ENCODE data around the gene POLA2. TPM values are rescaled to one million over a fixed set of nuclear protein-coding genes. Genes with fewer than 3 reads are reported as not detected.

Gene POLA2
- total and polyA plus RNA-seq, 2 donors (not counting 3 experiments of a cell fraction or from before 2014, with no cell fraction given): 24.0 to 30.0 TPM

DNA sequence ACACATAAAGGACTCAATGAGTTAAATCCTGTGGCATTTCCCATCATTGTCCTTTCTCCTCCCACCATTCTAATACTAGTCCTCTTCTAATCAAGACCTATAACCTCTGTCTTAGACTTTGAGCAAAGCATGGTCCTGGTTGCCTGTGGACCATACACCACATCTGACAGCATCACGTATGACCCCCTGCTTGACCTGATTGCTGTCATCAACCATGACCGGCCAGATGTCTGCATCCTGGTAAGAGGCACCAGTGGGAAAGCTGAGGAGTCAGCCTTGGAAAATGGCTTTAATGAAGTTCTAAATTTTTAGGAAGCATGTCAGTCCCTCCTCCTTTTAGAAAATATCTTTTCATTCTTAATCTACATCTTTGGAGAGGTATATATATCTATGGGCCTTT lies 25.8 kb downstream of the POLA2 start:
- Histone ChIP-seq H2AFZ (ENCODE audit: low read depth, low read length) (no peak overlapping the region), H3K27ac (ENCODE audit: insufficient read depth, low read depth, low read length) (no peak overlapping the region), H3K27me3 (ENCODE audit: control insufficient read depth in 2 of 2, insufficient read depth in 2 of 2, low read length in 2 of 2) (no peaks in the 10 kb centered on the region), H3K79me2 (ENCODE audit: control insufficient read depth, insufficient read depth, low read length) (no peaks in the 10 kb centered on the region), H3K9ac (replicated peaks; ENCODE audit: extremely low read depth, insufficient read depth, low read length) (no peak overlapping the region), H3K36me3 (ENCODE audit: control insufficient read depth in 2 of 2, extremely low read depth in 1 of 2, insufficient read depth in 2 of 2, low read length in 2 of 2) (peaks cover 0 to 7% of the 10 kb centered on the region in 2 experiments), H3K9me1 (replicated peaks; ENCODE audit: control insufficient read depth, extremely low read depth, insufficient read depth, low read length) (no peaks in the 10 kb centered on the region), H3K4me3 (replicated peaks in 1 of 3; ENCODE audit: insufficient read depth in 1 of 3, low read depth in 1 of 3, low read length in 3 of 3) (no peak overlapping the region), H3K9me3 (replicated peaks; ENCODE audit: control insufficient read depth, insufficient read depth, low read length) (no peaks in the 10 kb centered on the region), H3K4me2 (ENCODE audit: insufficient read depth, low read length) (no peak overlapping the region), H4K20me1 (replicated peaks; ENCODE audit: control insufficient read depth, extremely low read depth, insufficient read depth, low read length) (no peaks in the 10 kb centered on the region), H3K4me1 (ENCODE audit: control insufficient read depth, extremely low read depth, insufficient read depth, low read length) (peaks cover 29% of the 10 kb centered on the region)
- DNase-seq (ENCODE audit: low read depth, low spot score) (no peak), FAIRE-seq (no peak)
- intact Hi-C loops (cut with micrococcal nuclease): no loop called here
- ChIA-PET POLR2A (no interaction called here), CTCF (interaction anchor here (1.6 to 9.8 kb wide), 3 partner anchors 13 to 28 kb away, joined by 4 to 103 read pairs (median 6); partner anchors contain the start of gene CDC42EP2)
- dilution Hi-C loops (cut with MboI; ENCODE audit: extremely low pct_ligation_motif_present, low sequenced_read_pairs): no loop called here
- TF ChIP-seq POLR2A (IDR thresholded peaks at IDR 0.05; ENCODE audit: low read depth, low read length) (no peak), MYC (IDR thresholded peaks at IDR 0.05; ENCODE audit: low read depth, low read length) (no peak)
- BruUV-seq (replicated peaks): no TSS peak

- ChIA-PET CTCF (interaction anchor here (1.0 to 9.8 kb wide), 3 partner anchors 11 to 26 kb away, joined by 3 to 103 read pairs (median 6); partner anchors contain the start of gene CDC42EP2), POLR2A (no interaction called here)
- no TSS peak for BruUV-seq (replicated peaks)
- dilution Hi-C loops (cut with MboI; ENCODE audit: extremely low pct_ligation_motif_present, low sequenced_read_pairs) (no loop called here), intact Hi-C loops (cut with micrococcal nuclease) (no loop called here)
- H3K4me3 ChIP-seq (replicated peaks in 1 of 3; ENCODE audit: insufficient read depth in 1 of 3, low read depth in 1 of 3, low read length in 3 of 3): no peak overlapping the region
- DNase-seq (ENCODE audit: low read depth, low spot score): no peak
- no peak overlapping the region for H3K4me2 ChIP-seq (ENCODE audit: insufficient read depth, low read length)
- TF ChIP-seq MYC (IDR thresholded peaks at IDR 0.05; ENCODE audit: low read depth, low read length) (no peak), EZH2 (IDR thresholded peaks at IDR 0.05; ENCODE audit: borderline replicate concordance, low read depth, low read length, severe bottlenecking) (no peak), POLR2A (IDR thresholded peaks at IDR 0.05; ENCODE audit: low read depth, low read length) (no peak), GATA2 (IDR thresholded peaks at IDR 0.05; ENCODE audit: insufficient read depth, insufficient read length, low read depth, low read length) (no peak), JUN (IDR thresholded peaks at IDR 0.05; ENCODE audit: borderline replicate concordance, insufficient read depth, insufficient read length, low read depth) (no peak), POLR2AphosphoS5 (IDR thresholded peaks at IDR 0.05; ENCODE audit: insufficient read depth, low read depth, low read length) (no peak), FOS (IDR thresholded peaks at IDR 0.05; ENCODE audit: borderline replicate concordance, insufficient read depth, low read length) (no peak)
- TF ChIP-seq, protein P1, sequence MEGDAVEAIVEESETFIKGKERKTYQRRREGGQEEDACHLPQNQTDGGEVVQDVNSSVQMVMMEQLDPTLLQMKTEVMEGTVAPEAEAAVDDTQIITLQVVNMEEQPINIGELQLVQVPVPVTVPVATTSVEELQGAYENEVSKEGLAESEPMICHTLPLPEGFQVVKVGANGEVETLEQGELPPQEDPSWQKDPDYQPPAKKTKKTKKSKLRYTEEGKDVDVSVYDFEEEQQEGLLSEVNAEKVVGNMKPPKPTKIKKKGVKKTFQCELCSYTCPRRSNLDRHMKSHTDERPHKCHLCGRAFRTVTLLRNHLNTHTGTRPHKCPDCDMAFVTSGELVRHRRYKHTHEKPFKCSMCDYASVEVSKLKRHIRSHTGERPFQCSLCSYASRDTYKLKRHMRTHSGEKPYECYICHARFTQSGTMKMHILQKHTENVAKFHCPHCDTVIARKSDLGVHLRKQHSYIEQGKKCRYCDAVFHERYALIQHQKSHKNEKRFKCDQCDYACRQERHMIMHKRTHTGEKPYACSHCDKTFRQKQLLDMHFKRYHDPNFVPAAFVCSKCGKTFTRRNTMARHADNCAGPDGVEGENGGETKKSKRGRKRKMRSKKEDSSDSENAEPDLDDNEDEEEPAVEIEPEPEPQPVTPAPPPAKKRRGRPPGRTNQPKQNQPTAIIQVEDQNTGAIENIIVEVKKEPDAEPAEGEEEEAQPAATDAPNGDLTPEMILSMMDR (IDR thresholded peaks at IDR 0.05; ENCODE audit: extremely low read depth in 1 of 2, insufficient read depth in 1 of 2, low read depth in 1 of 2, low read length in 2 of 2): no peak
- TF ChIP-seq, protein P2, sequence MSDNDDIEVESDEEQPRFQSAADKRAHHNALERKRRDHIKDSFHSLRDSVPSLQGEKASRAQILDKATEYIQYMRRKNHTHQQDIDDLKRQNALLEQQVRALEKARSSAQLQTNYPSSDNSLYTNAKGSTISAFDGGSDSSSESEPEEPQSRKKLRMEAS (IDR thresholded peaks at IDR 0.05; ENCODE audit: insufficient read depth, insufficient read length): no peak
- H3K27ac ChIP-seq (ENCODE audit: insufficient read depth, low read depth, low read length): no peak overlapping the region
- no peaks in the 10 kb centered on the region for H3K9me1 ChIP-seq (replicated peaks; ENCODE audit: control insufficient read depth, extremely low read depth, insufficient read depth, low read length)
- peaks cover 0 to 6% of the 10 kb centered on the region in 2 experiments for H3K36me3 ChIP-seq (ENCODE audit: control insufficient read depth in 2 of 2, extremely low read depth in 1 of 2, insufficient read depth in 2 of 2, low read length in 2 of 2)
- H4K20me1 ChIP-seq (replicated peaks; ENCODE audit: control insufficient read depth, extremely low read depth, insufficient read depth, low read length): no peaks in the 10 kb centered on the region
- no peaks in the 10 kb centered on the region for H3K27me3 ChIP-seq (ENCODE audit: control insufficient read depth in 2 of 2, insufficient read depth in 2 of 2, low read length in 2 of 2)
- H3K9ac ChIP-seq (replicated peaks; ENCODE audit: extremely low read depth, insufficient read depth, low read length): no peak overlapping the region
- H2AFZ ChIP-seq (ENCODE audit: low read depth, low read length): no peak overlapping the region
- H3K79me2 ChIP-seq (ENCODE audit: control insufficient read depth, insufficient read depth, low read length): no peaks in the 10 kb centered on the region
- no peaks in the 10 kb centered on the region for H3K9me3 ChIP-seq (replicated peaks; ENCODE audit: control insufficient read depth, insufficient read depth, low read length)
- peaks cover 29% of the 10 kb centered on the region for H3K4me1 ChIP-seq (ENCODE audit: control insufficient read depth, extremely low read depth, insufficient read depth, low read length)
- no peak for FAIRE-seq
These were observed 27.2 kb downstream of the POLA2 start for GRCh38 chr11:65288706-65289536.

Measured in endothelial cell of umbilical vein (primary cell).